Frontal cortex (tissue), 4 donors: Measurements from ENCODE around the gene SRRM4. TPM values are rescaled to one million over a fixed set of nuclear protein-coding genes. Genes with fewer than 3 reads are reported as not detected.

Experiments used
- DNase-seq, 2 donors: peaks; one replicate each; pipeline ENCODE4 v3.0.0; 2012; ENCODE audit warnings: low spot score in 2 of 2
- FAIRE-seq: peaks from 2 replicates; lab custom pipeline; 2012; peaks lifted over from hg19 to GRCh38; lab: Jason Lieb, UNC
- total RNA-seq: library from RNA; depleted of rRNA; stranded (reverse); fragments of >200 nt; gene quantifications from one replicate; pipeline ENCODE4 v1.2.3, GENCODE V29; 2014
- donor health status: control.
- donor health status: control.
- donor health status: control.

SRRM4 gene
- total RNA-seq, 1 donor from 2014 or later: 5.7 TPM

GRCh38 chr12:119153477-119154434, 172.4 kb downstream of the SRRM4 start:
- no peak for FAIRE-seq
- peak in 1 of 2 donors; percentile 51 for DNase-seq

GRCh38 chr12:119154435-119154818, 173.1 kb downstream of the SRRM4 start:
- no peak for FAIRE-seq
- DNase-seq: no peak

GRCh38 chr12:119156401-119157044, 175.2 kb downstream of the SRRM4 start:
- FAIRE-seq (no peak), DNase-seq (no peak)

GRCh38 chr12:119157528-119157927, 176.2 kb downstream of the SRRM4 start:
- no peak for FAIRE-seq
- DNase-seq: no peak

GRCh38 chr12:119157978-119158377, 176.6 kb downstream of the SRRM4 start:
- FAIRE-seq (no peak), DNase-seq (no peak)

GRCh38 chr12:119158402-119158801, 177.1 kb downstream of the SRRM4 start:
- FAIRE-seq: no peak
- no peak for DNase-seq

GRCh38 chr12:119159844-119160243, 178.5 kb downstream of the SRRM4 start:
- FAIRE-seq (no peak), DNase-seq (no peak)

- DNase-seq: no peak
These were observed 186.6 kb downstream of the SRRM4 start for GRCh38 chr12:119167902-119168301.

GRCh38 chr12:119168721-119169120, 187.4 kb downstream of the SRRM4 start:
- no peak for DNase-seq
- FAIRE-seq: no peak

More at GRCh38 chr12:119167902-119168301, 186.6 kb downstream of the SRRM4 start:
- FAIRE-seq: no peak

- FAIRE-seq (no peak), DNase-seq (no peak)
These were observed 187.8 kb downstream of the SRRM4 start for GRCh38 chr12:119169150-119169549.

- FAIRE-seq: no peak
- no peak for DNase-seq
These were observed 189.9 kb downstream of the SRRM4 start for GRCh38 chr12:119171291-119171690.

GRCh38 chr12:119171691-119172425, 190.5 kb downstream of the SRRM4 start:
- DNase-seq (no peak), FAIRE-seq (no peak)

GRCh38 chr12:119175081-119175480, 193.7 kb downstream of the SRRM4 start:
- DNase-seq: no peak
- FAIRE-seq: no peak

- FAIRE-seq (no peak), DNase-seq (peak in 1 of 2 donors; percentile 51)
These were observed 195.1 kb downstream of the SRRM4 start for GRCh38 chr12:119176267-119177055.

- FAIRE-seq (no peak), DNase-seq (no peak)
These were observed 195.7 kb downstream of the SRRM4 start for GRCh38 chr12:119177056-119177325.

- DNase-seq (no peak), FAIRE-seq (no peak)
These were observed 196.5 kb downstream of the SRRM4 start for GRCh38 chr12:119177724-119178380.

GRCh38 chr12:119178544-119179334, 197.4 kb downstream of the SRRM4 start, which contains the start of gene HSPB8:
TSS of gene HSPB8 (plus strand) at chr12:119178931. CDS start at chr12:119179313, 382 bp downstream.
- peak in 1 of 2 donors; percentile 76 for DNase-seq
- no peak for FAIRE-seq

- FAIRE-seq: no peak
- DNase-seq: no peak
These were observed 198.1 kb downstream of the SRRM4 start for GRCh38 chr12:119179335-119180021.
